Testis (tissue), 3 donors: ENCODE measurements around the gene RER1. TPM values are rescaled to one million over a fixed set of nuclear protein-coding genes. Genes with fewer than 3 reads are reported as not detected.

Experiments used
- DNase-seq: peaks from one replicate; pipeline ENCODE4 v3.0.0-alpha.2; 2019
- H3K27ac ChIP-seq, 2 donors: fragments of 200-600 bp; sonication (generic); one replicate each; pipeline ENCODE4 v1.5.1; 2019
- H3K27me3 ChIP-seq: fragments of 200-600 bp; sonication (generic); one replicate; pipeline ENCODE4 v1.5.1; 2019
- H3K36me3 ChIP-seq: fragments of 200-600 bp; sonication (generic); one replicate; pipeline ENCODE4 v1.5.1; 2017; ENCODE audit warnings: low read depth; ENCODE audit errors: missing control alignments
- H3K4me1 ChIP-seq: fragments of 200-600 bp; sonication (generic); one replicate; pipeline ENCODE4 v1.5.1; 2019
- H3K4me3 ChIP-seq, 2 donors: fragments of 200-600 bp; sonication (generic); one replicate each; pipeline ENCODE4 v1.5.1; 2017 to 2019
- H3K9me3 ChIP-seq: fragments of 200-600 bp; sonication (generic); one replicate; pipeline ENCODE4 v1.5.1; 2017
- CTCF ChIP-seq, 3 experiments: fragments of 450-650 bp in 2 of 3; fragments of 200-600 bp in 1 of 3; sonication (generic) in 1 of 3; IDR thresholded peaks; one replicate each; pipeline ENCODE4 v1.5.1; 2016 to 2019; ENCODE audit warnings: antibody characterized with exemption in 3 of 3, mild to moderate bottlenecking in 2 of 3, moderate library complexity in 1 of 3
- POLR2A ChIP-seq: fragments of 450-650 bp; IDR thresholded peaks from one replicate; pipeline ENCODE4 v1.6.1; 2017; ENCODE audit warnings: antibody characterized with exemption, mild to moderate bottlenecking, moderate library complexity
- WGBS, 2 donors: methylation state at CpG; one replicate each; pipeline ENCODE4 v1.1.5; 2018; 5-methylcytosine and 5-hydroxymethylcytosine counted together
- intact Hi-C: fragments of 100-400 bp; cut with DNase I; formaldehyde crosslinking; loops from one replicate; pipeline ENCODE4 v1.15.1; 2023; ENCODE audit warnings: low total_unique reads
- polyA plus RNA-seq: library from polyadenylated mRNA; stranded (reverse); fragments of 350-450 nt; fragmentation: Illumina TruSeq; extraction: RNeasy Lipid Tissue Mini Kit (QIAGEN cat#74804); gene quantifications from one replicate; pipeline ENCODE4 v1.2.3, GENCODE V29; 2014; ENCODE audit warnings: low read depth, low replicate concordance; ENCODE audit not compliant: insufficient read depth
- total RNA-seq, 2 donors: library from RNA; depleted of rRNA; stranded (reverse); fragments of >200 nt; gene quantifications; one replicate each; pipeline ENCODE4 v1.2.3, GENCODE V29; 2016

Gene RER1
- total and polyA plus RNA-seq, 3 donors from 2014 or later = 89.9 to 262 (median 104) TPM

GRCh38 chr1:2447276-2448097 lies 55.8 kb downstream of the RER1 start:
- no peak overlapping the region for H3K27ac ChIP-seq
- H3K27me3 ChIP-seq = no peaks in the 10 kb centered on the region
- H3K9me3 ChIP-seq = no peaks in the 10 kb centered on the region
- no peak overlapping the region for H3K4me3 ChIP-seq
- no peak for DNase-seq
- TF ChIP-seq CTCF (IDR thresholded peaks at IDR 0.05) (no peak), POLR2A (no peak)
- H3K4me1 ChIP-seq = peaks cover 11% of the 10 kb centered on the region
- intact Hi-C loops = no loop called here
- no peaks in the 10 kb centered on the region for H3K36me3 ChIP-seq
- 77 to 85% methylated on average over 14 to 23 of the region's 23 CpGs for WGBS, 2 donors

- no peak for DNase-seq
- Histone ChIP-seq H3K9me3 (no peaks in the 10 kb centered on the region), H3K27me3 (no peaks in the 10 kb centered on the region), H3K4me1 (peaks cover 11% of the 10 kb centered on the region), H3K36me3 (no peaks in the 10 kb centered on the region), H3K4me3 (no peak overlapping the region), H3K27ac (no peak overlapping the region)
- intact Hi-C loops = no loop called here
- 81 to 91% methylated on average over 12 to 18 of the region's 18 CpGs for WGBS, 2 donors
- TF ChIP-seq CTCF (IDR thresholded peaks at IDR 0.05) (no peak), POLR2A (no peak)
Measured at GRCh38 chr1:2448098-2448445, 56.4 kb downstream of the RER1 start.

GRCh38 chr1:2449636-2450454 lies 58.2 kb downstream of the RER1 start:
- no peaks in the 10 kb centered on the region for H3K36me3 ChIP-seq
- intact Hi-C loops = no loop called here

GRCh38 chr1:2451741-2452140 lies 60.1 kb downstream of the RER1 start:
- Histone ChIP-seq H3K4me1 (peaks cover 10% of the 10 kb centered on the region), H3K27me3 (no peaks in the 10 kb centered on the region), H3K27ac (no peak overlapping the region), H3K36me3 (no peaks in the 10 kb centered on the region), H3K4me3 (no peak overlapping the region), H3K9me3 (no peaks in the 10 kb centered on the region)
- intact Hi-C loops = no loop called here
- WGBS, 2 donors = 45 to 62% methylated on average over 2 to 18 of the region's 18 CpGs
- no peak for DNase-seq
- no peak for TF ChIP-seq POLR2A
- no peak for TF ChIP-seq CTCF (IDR thresholded peaks at IDR 0.05)

More at GRCh38 chr1:2449636-2450454, 58.2 kb downstream of the RER1 start:
- WGBS, 2 donors = 78 to 79% methylated on average over 12 to 23 of the region's 23 CpGs
- Histone ChIP-seq H3K27ac (no peak overlapping the region), H3K27me3 (no peaks in the 10 kb centered on the region), H3K9me3 (no peaks in the 10 kb centered on the region), H3K4me1 (peaks cover 10% of the 10 kb centered on the region), H3K4me3 (no peak overlapping the region)
- TF ChIP-seq POLR2A = no peak
- TF ChIP-seq CTCF (IDR thresholded peaks at IDR 0.05) = no peak
- DNase-seq = no peak
